T47D (cell line): ENCODE data around the gene OR5L1.

ENCODE experiments used
- DNase-seq, 2 experiments: peaks; one replicate each; pipeline versions ENCODE4 v3.0.0 to v3.0.0-alpha.2; 2011 to 2012; ENCODE audit warnings: low read depth in 1 of 2, low spot score in 1 of 2
- JUND ChIP-seq: IDR thresholded peaks from 2 replicates; pipeline ENCODE4 v1.6.1; 2012; ENCODE audit warnings: low read depth
- in situ Hi-C: cut with HindIII; loops from 2 replicates; pipeline ENCODE4 v1.10.0; 2016; ENCODE audit warnings: low sequenced_read_pairs, low pct_unique_long_range_greater_than_20kb

The OR5L1 gene

GRCh38 chr11:55811067-55811466 is at the start of gene OR5L1:
TSS of gene OR5L1 (plus strand) at chr11:55811367. CDS start at chr11:55811467, 100 bp downstream.
- TF ChIP-seq JUND = no peak
- DNase-seq = no peak
- in situ Hi-C loops = no loop called here

GRCh38 chr11:55773138-55773537 is 38.0 kb upstream of the OR5L1 start, which contains the start of gene OR5D13:
TSS of gene OR5D13 (plus strand) at chr11:55773438. CDS start at chr11:55773438, 0 bp downstream.
- TF ChIP-seq JUND = no peak
- no peak for DNase-seq
- in situ Hi-C loops = no loop called here

GRCh38 chr11:55791606-55792005 is 19.6 kb upstream of the OR5L1 start:
- in situ Hi-C loops = no loop called here
- DNase-seq = no peak
- TF ChIP-seq JUND = no peak

DNA sequence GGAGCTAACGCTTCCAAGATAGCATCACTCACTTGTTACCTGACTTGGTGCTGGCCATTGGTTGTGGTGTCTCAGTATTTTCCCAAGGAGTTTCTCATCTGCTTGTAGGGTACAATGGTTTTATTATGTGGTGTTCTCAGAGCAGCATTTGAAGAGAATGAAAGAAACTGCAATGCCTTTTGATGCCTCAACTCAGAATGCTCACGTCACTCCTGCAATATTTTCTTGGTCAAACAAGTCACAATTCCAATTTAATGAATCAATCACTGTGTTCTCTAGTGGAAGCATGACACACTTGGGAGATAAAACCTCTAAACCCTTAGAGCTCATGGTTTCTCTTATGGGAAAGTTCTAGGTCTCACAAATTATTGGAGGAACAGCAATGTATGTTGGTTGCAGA is 17.8 kb upstream of the OR5L1 start:
- no peak for TF ChIP-seq JUND
- DNase-seq = no peak
- in situ Hi-C loops = no loop called here

DNA sequence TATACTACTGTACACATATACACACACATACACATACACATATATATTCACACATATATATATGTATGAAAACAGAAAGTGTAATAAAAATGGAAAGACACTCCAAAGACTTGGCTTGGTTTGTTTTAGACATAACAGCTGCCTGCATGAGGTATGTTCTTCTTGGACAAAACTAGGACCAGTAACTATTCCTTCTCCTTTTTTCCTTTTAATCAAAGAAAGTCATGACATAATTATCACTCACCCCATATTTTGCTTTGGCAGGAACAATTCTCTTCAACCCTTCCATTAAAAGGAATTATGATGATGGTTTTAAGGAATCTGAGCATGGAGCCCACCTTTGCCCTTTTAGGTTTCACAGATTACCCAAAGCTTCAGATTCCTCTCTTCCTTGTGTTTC is 15.9 kb upstream of the OR5L1 start, which contains the start of gene OR5D14:
Gene OR5D14, plus strand, starts transcription at position 301 of the 400 bp plus-strand sequence. Its CDS starts 0 bp downstream, at position 301.
- no peak for TF ChIP-seq JUND
- DNase-seq = no peak
- in situ Hi-C loops = no loop called here

- no peak for DNase-seq
- TF ChIP-seq JUND = no peak
- in situ Hi-C loops = no loop called here
Observed at GRCh38 chr11:55806248-55806647, 4.9 kb upstream of the OR5L1 start.

DNA sequence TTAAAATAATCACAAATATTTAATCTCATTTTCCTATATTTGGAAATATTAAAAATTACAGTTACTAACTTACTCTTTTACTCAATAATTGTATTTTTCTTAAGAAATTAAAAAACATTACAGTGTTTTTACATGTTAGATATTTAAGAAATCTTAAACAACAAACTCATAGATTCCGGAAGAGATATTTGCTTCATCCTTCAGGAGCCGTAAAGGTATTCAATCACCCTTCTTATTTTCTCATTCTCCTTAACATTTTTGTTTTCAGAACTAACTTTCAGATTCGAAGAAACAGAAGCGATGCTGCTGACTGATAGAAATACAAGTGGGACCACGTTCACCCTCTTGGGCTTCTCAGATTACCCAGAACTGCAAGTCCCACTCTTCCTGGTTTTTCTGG is 8.2 kb downstream of the OR5L1 start, which contains the start of gene OR5D18:
Gene OR5D18, plus strand, starts transcription at position 301 of the 400 bp plus-strand sequence. Its CDS starts 0 bp downstream, at position 301.
- DNase-seq = no peak
- in situ Hi-C loops = no loop called here
- TF ChIP-seq JUND = no peak

DNA sequence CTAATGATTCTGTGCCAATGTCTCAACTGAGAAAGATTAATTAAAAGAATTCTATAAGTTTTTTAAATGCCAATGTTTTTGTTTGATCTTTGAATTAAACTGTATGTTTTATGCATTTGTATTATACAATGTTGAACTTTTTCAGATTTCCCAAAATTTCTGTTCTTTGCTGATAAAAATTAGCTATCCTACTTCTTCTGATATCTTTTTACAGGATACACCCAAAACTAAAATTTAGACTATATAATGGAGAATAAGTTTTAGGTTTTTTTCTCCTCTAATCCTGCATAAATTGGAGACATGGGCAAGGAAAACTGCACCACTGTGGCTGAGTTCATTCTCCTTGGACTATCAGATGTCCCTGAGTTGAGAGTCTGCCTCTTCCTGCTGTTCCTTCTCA is 15.8 kb downstream of the OR5L1 start, which contains the start of gene OR5L2:
Gene OR5L2, plus strand, starts transcription at position 301 of the 400 bp plus-strand sequence. Its CDS starts 0 bp downstream, at position 301.
- in situ Hi-C loops = no loop called here
- no peak for TF ChIP-seq JUND

DNA sequence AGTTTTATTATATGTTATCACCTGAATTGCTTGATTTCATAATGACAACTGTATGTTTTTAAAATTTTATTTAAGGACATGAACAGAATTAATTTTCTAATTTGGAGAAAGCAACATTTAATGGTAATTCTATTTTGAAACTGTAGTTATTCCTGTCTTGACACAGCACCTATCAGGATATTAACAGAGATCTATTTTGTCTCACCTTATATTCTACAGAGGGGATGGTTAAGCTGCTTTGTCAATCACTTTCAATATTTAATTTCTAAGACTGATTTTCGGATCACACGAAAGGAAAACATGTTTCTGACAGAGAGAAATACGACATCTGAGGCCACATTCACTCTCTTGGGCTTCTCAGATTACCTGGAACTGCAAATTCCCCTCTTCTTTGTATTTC is 27.3 kb downstream of the OR5L1 start, which contains the start of gene OR5D16:
Gene OR5D16, plus strand, starts transcription at position 301 of the 400 bp plus-strand sequence. Its CDS starts 0 bp downstream, at position 301.
- in situ Hi-C loops = no loop called here
- TF ChIP-seq JUND = no peak

More for the DNA sequence above, 15.8 kb downstream of the OR5L1 start, which contains the start of gene OR5L2:
- no peak for DNase-seq

DNA sequence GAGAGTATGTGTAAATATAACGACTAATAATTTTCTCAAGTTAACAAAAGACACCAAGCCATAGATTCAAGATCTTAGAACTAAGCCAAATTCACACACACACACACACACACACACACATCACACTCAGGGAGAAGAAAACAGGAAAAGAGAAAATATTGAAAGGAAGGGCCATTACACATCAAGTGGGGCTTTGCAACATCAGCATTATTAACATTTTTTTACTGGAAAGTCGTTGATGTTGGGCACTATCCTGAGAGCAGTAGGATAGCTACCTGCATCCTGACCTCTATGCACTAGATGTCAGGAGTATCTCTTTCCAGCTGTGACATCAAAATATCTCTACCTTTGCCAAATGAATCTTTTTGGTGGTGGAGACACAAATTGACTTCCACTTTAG is 36.3 kb downstream of the OR5L1 start:
- no peak for DNase-seq
- in situ Hi-C loops = no loop called here
- no peak for TF ChIP-seq JUND

More for the DNA sequence above, 27.3 kb downstream of the OR5L1 start, which contains the start of gene OR5D16:
- DNase-seq = no peak

DNA sequence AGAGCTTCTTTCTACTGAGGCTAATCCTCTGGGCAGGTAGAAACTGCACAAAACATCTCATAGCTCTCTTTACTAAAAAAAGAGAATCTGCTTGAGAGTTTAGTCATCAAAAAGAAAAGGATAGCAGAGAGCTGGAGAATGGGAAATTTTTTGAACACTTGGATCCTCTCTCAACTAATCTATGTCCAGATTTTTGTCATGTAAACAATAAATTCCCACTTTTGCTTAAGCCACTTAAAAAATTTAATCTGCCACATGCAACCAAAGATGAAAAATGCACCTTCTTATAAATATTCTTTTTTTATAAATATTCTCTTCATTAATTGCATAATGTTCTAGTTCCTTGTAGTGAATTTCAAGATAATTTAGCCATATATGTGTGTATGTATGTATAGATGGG is 37.9 kb downstream of the OR5L1 start:
- no peak for TF ChIP-seq JUND
- in situ Hi-C loops = no loop called here
- DNase-seq = no peak

DNA sequence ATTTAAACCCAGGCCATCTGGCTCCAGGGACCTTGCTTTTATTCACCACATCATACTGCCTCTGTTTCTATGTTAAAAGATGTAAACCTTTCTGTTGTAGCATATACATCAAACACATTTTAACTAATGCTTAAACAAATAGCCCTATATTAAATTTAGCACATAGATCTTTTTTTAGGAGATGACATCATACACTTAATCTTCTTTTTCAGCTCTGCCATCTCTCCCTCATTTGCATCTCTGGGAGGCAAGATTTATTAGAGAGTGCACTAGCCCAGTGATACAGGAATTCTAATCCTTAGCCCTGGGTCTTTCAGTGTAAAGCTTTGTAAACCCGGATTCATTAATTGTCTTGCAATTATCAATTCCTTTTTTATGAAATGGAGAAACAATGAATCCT is 41.0 kb downstream of the OR5L1 start:
- in situ Hi-C loops = no loop called here
- no peak for TF ChIP-seq JUND

GRCh38 chr11:55854704-55855103 is 43.5 kb downstream of the OR5L1 start:
- in situ Hi-C loops = no loop called here
- no peak for TF ChIP-seq JUND
- no peak for DNase-seq

More for the DNA sequence above, 41.0 kb downstream of the OR5L1 start:
- no peak for DNase-seq
